HepG2 (cell line): ENCODE results near the gene CDCA5. TPM values are rescaled to one million over a fixed set of nuclear protein-coding genes. Genes with fewer than 3 reads are reported as not detected.

ENCODE experiments used
- ATAC-seq: fragments of 200-7000 bp; cut with Tn5 transposase; 3 replicates; pipeline ENCODE4 v1.9.1; 2020; ENCODE audit warnings: mild to moderate bottlenecking, moderate library complexity
- BruUV-seq: library from RNA; stranded (reverse); fragments of 400-500 nt; replicated peaks from 2 replicates; lab custom pipeline; 2021; lab: Mats Ljungman, UMichigan
- CTCF ChIA-PET: fragments of 300-600 bp; formaldehyde crosslinking; extraction: SDS; loops from one replicate; lab custom pipeline; 2021; ENCODE audit warnings: low total read pairs, inconsistent platforms, low intra/inter-chr PET ratio; lab: Yijun Ruan, JAX
- POLR2A ChIA-PET: fragments of 350-600 bp; sonication (Branson Sonifier 250); formaldehyde crosslinking; loops from one replicate; lab custom pipeline; 2020; ENCODE audit warnings: antibody characterized with exemption, inconsistent platforms; lab: Yijun Ruan, JAX
- DNase-seq: peaks from one replicate; pipeline ENCODE4 v3.0.0-alpha.2; 2015; ENCODE audit warnings: low spot score
- FAIRE-seq: peaks from 3 replicates; lab custom pipeline; 2011; peaks lifted over from hg19 to GRCh38; lab: Jason Lieb, UNC
- H2AFZ ChIP-seq: one replicate; pipeline ENCODE4 v1.6.1; 2011; ENCODE audit warnings: low read length, inconsistent platforms
- H3K27ac ChIP-seq: fragments of 300-600 bp; 3 replicates; pipeline ENCODE4 v1.8.0; 2011; ENCODE audit warnings: mixed run types, mild to moderate bottlenecking, mixed read lengths, low read length, inconsistent platforms; ENCODE audit not compliant: insufficient read depth; ENCODE audit errors: extremely low read length
- H3K27me3 ChIP-seq, 2 experiments: fragments of 200-600 bp in 1 of 2; 2 replicates in 1 of 2; 3 replicates in 1 of 2; pipeline versions ENCODE4 v1.6.0 to v1.8.0; 2011; ENCODE audit warnings: low read length in 2 of 2, mild to moderate bottlenecking in 2 of 2, moderate library complexity in 2 of 2, inconsistent platforms in 1 of 2; ENCODE audit not compliant: insufficient read depth in 2 of 2, control insufficient read depth in 1 of 2
- H3K36me3 ChIP-seq, 2 experiments: fragments of 200-600 bp in 1 of 2; replicated peaks in 1 of 2; 2 replicates in 1 of 2; 3 replicates in 1 of 2; pipeline versions ENCODE4 v1.5.1 to v1.8.0; 2011; ENCODE audit warnings: low read length in 2 of 2, inconsistent platforms in 1 of 2; ENCODE audit not compliant: insufficient read depth in 2 of 2, control insufficient read depth in 1 of 2
- H3K4me1 ChIP-seq: 2 replicates; pipeline ENCODE4 v1.5.1; 2012; ENCODE audit warnings: low read length, inconsistent platforms; ENCODE audit not compliant: insufficient read depth
- H3K4me2 ChIP-seq: 2 replicates; pipeline ENCODE4 v1.6.0; 2011; ENCODE audit warnings: low read depth, low read length, inconsistent platforms
- H3K4me3 ChIP-seq, 3 experiments: fragments of 200-600 bp in 1 of 3; sonication (generic), shearing (Covaris generic) in 1 of 3; replicated peaks in 1 of 3; 2 replicates each; pipeline ENCODE4 v1.5.1; 2011 to 2016; ENCODE audit warnings: low read length in 3 of 3, inconsistent platforms in 2 of 3, low read depth in 2 of 3, mild to moderate bottlenecking in 2 of 3, control low read depth in 1 of 3, mixed read lengths in 1 of 3; ENCODE audit not compliant: insufficient read depth in 1 of 3
- H3K79me2 ChIP-seq: one replicate; pipeline ENCODE4 v1.6.1; 2011; ENCODE audit warnings: low read length, inconsistent platforms; ENCODE audit not compliant: insufficient read depth
- H3K9ac ChIP-seq: 2 replicates; pipeline ENCODE4 v1.6.0; 2011; ENCODE audit warnings: mild to moderate bottlenecking, low read depth, low read length, inconsistent platforms; ENCODE audit not compliant: insufficient read depth
- H3K9me3 ChIP-seq: 2 replicates; pipeline ENCODE4 v1.5.1; 2012; ENCODE audit warnings: mild to moderate bottlenecking, low read length
- H4K20me1 ChIP-seq: 2 replicates; pipeline ENCODE4 v1.6.0; 2011; ENCODE audit warnings: inconsistent platforms, mild to moderate bottlenecking, low read length, moderate library complexity; ENCODE audit not compliant: insufficient read depth
- ELF3 ChIP-seq: IDR thresholded peaks from 2 replicates; pipeline ENCODE4 v1.6.1; 2016; ENCODE audit warnings: missing genetic modification reagents, missing compliant biosample characterization
- HOXA9 ChIP-seq: sonication (generic); formaldehyde crosslinking; IDR thresholded peaks from 2 replicates; pipeline ENCODE4 v1.8.1; 2022; ENCODE audit warnings: missing genetic modification reagents, mild to moderate bottlenecking, moderate library complexity, borderline replicate concordance
- HOXD1 ChIP-seq: sonication (generic); formaldehyde crosslinking; IDR thresholded peaks from 2 replicates; pipeline ENCODE4 v1.5.0; 2020; ENCODE audit warnings: missing genetic modification reagents
- IKZF1 ChIP-seq: fragments of 450-650 bp; IDR thresholded peaks from 2 replicates; pipeline ENCODE4 v1.7.1; 2016
- THAP8 ChIP-seq: sonication (generic); formaldehyde crosslinking; IDR thresholded peaks from 2 replicates; pipeline ENCODE4 v1.5.1; 2020; ENCODE audit warnings: missing genetic modification reagents, mild to moderate bottlenecking, borderline replicate concordance
- THYN1 ChIP-seq: sonication (generic); formaldehyde crosslinking; IDR thresholded peaks from 2 replicates; pipeline ENCODE4 v1.8.1; 2023; ENCODE audit warnings: low read depth, mild to moderate bottlenecking, moderate library complexity, missing genetic modification reagents, borderline replicate concordance
- ZKSCAN8 ChIP-seq: IDR thresholded peaks from 2 replicates; pipeline ENCODE4 v1.6.1; 2016; ENCODE audit warnings: borderline replicate concordance, missing genetic modification reagents, missing compliant biosample characterization
- ZNF3 ChIP-seq: IDR thresholded peaks from 2 replicates; pipeline ENCODE4 v1.7.0; 2017; ENCODE audit warnings: inconsistent platforms
- ZNF382 ChIP-seq: sonication (generic); formaldehyde crosslinking; IDR thresholded peaks from 2 replicates; pipeline ENCODE4 v1.5.0; 2020; ENCODE audit warnings: missing genetic modification reagents, mild to moderate bottlenecking, borderline replicate concordance
- ZNF512 ChIP-seq: sonication (generic); formaldehyde crosslinking; IDR thresholded peaks from 2 replicates; pipeline ENCODE4 v1.4.0; 2020; ENCODE audit warnings: mild to moderate bottlenecking, missing genetic modification reagents
- ZNF549 ChIP-seq: sonication (generic); formaldehyde crosslinking; IDR thresholded peaks from 2 replicates; pipeline ENCODE4 v1.5.0; 2020; ENCODE audit warnings: missing genetic modification reagents
- whole genome bisulfite sequencing: methylation state at CpG from one replicate; pipeline ENCODE4 v1.1.6; 2017; ENCODE audit warnings: low lambda C conversion rate; 5-methylcytosine and 5-hydroxymethylcytosine counted together
- in situ Hi-C: cut with HindIII; loops from 2 replicates; pipeline ENCODE4 v1.10.0; 2017; ENCODE audit warnings: low pct_unique_long_range_greater_than_20kb; ENCODE audit not compliant: extremely low pct_ligation_motif_present
- intact Hi-C: fragments of 100-400 bp; cut with micrococcal nuclease; formaldehyde crosslinking; loops from one replicate; pipeline ENCODE4 v1.10.0; 2022; ENCODE audit not compliant: unreplicated experiment
- polyA plus RNA-seq, 8 experiments: library from polyadenylated mRNA; depleted of rRNA in 3 of 8; stranded (reverse) in 7 of 8; unstranded in 1 of 8; fragments of >200 nt; fragmentation: Illumina TruSeq in 4 of 8; extraction: Trizol in 4 of 8; gene quantifications; 2 replicates each; pipeline versions ENCODE4 v1.2.1 to v1.2.3, GENCODE V29; 2011 to 2016; ENCODE audit warnings: low read depth in 4 of 8, missing spikeins in 1 of 8, mixed read lengths in 1 of 8; ENCODE audit not compliant: insufficient read depth in 1 of 8
- total RNA-seq, 5 experiments: library from RNA; depleted of rRNA; stranded (reverse); fragments of >200 nt; fragmentation: Illumina TruSeq; extraction: Trizol; gene quantifications; 2 replicates each; pipeline ENCODE4 v1.2.3, GENCODE V29; 2016; ENCODE audit warnings: low read depth in 1 of 5

CDCA5 gene
- total and polyA plus RNA-seq, 2 of the 13 experiments (the other 11 are each of a cell fraction or from before 2014, with no cell fraction given) = 13.5 to 50.6 TPM

GRCh38 chr11:65085446-65085845, 1.6 kb upstream of the CDCA5 start:
- DNase-seq (no peak), ATAC-seq (no peak), FAIRE-seq (no peak)
- Histone ChIP-seq H3K4me1 (peaks cover 33% of the 10 kb centered on the region), H3K9ac (peak overlapping the region; percentile 95; the same call in 1 of the 2 replicates), H3K79me2 (peaks cover 31% of the 10 kb centered on the region), H3K9me3 (no peaks in the 10 kb centered on the region), H3K27ac (peak overlapping the region; percentile 83), H3K4me2 (peak overlapping the region; percentile 93), H2AFZ (no peak overlapping the region), H3K27me3 (no peaks in the 10 kb centered on the region; a peak in 1 of 5 replicates), H4K20me1 (no peaks in the 10 kb centered on the region), H3K36me3 (peaks cover 16 to 23% of the 10 kb centered on the region in 2 experiments), H3K4me3 (0 out of 6 replicates have a peak overlapping the region, but pooled peaks of 2 of the 3 experiments have one; percentile 70 to 99)
- intact Hi-C loops (no loop called here), in situ Hi-C loops (no loop called here)
- TF ChIP-seq ZNF549 (no peak), THAP8 (CRISPR knock-in tag) (no peak), ELF3 (CRISPR knock-in tag) (no peak), THYN1 (CRISPR knock-in tag) (no peak), ZNF512 (CRISPR knock-in tag) (no peak), HOXA9 (CRISPR knock-in tag) (no peak), IKZF1 (no peak), ZNF382 (CRISPR knock-in tag) (no peak), ZNF3 (CRISPR knock-in tag) (no peak), ZKSCAN8 (CRISPR knock-in tag) (no peak), HOXD1 (CRISPR knock-in tag) (no peak)
- no TSS peak for BruUV-seq
- 96% methylated on average over 4 of the region's 4 CpGs for WGBS
- CTCF ChIA-PET = no interaction called here
- POLR2A ChIA-PET = no interaction called here
